Thoracic aorta (tissue), 2 donors: ENCODE results near the gene FREM1. TPM values are rescaled to one million over a fixed set of nuclear protein-coding genes. Genes with fewer than 3 reads are reported as not detected.

Experiments
- ATAC-seq: fragments of 150-250 bp; one replicate; pipeline ENCODE4 v1.8.0; 2017; ENCODE audit warnings: low read depth; ENCODE audit not compliant: insufficient number of reproducible peaks, low FRiP score
- DNase-seq: peaks from one replicate; pipeline ENCODE4 v3.0.0-alpha.2; 2020; ENCODE audit warnings: low spot score
- H3K27ac ChIP-seq, 2 donors: fragments of 200-600 bp; sonication (generic); 1 replicate in 1 of 2; 2 replicates in 1 of 2; pipeline ENCODE4 v1.5.1; 2016; ENCODE audit warnings: mild to moderate bottlenecking in 2 of 2, moderate library complexity in 2 of 2
- H3K27me3 ChIP-seq: fragments of 200-600 bp; sonication (generic); replicated peaks from 2 replicates; pipeline ENCODE4 v1.6.0; 2016; ENCODE audit warnings: mild to moderate bottlenecking; ENCODE audit not compliant: insufficient read depth
- H3K36me3 ChIP-seq: fragments of 200-600 bp; sonication (generic); one replicate; pipeline ENCODE4 v1.5.1; 2016
- H3K4me1 ChIP-seq, 2 donors: fragments of 200-600 bp; sonication (generic); 1 replicate in 1 of 2; 2 replicates in 1 of 2; pipeline versions ENCODE4 v1.5.1 to v1.6.0; 2016; ENCODE audit warnings: low read depth in 2 of 2, mild to moderate bottlenecking in 1 of 2; ENCODE audit not compliant: control insufficient read depth in 1 of 2
- H3K4me3 ChIP-seq: fragments of 200-600 bp; sonication (generic); 2 replicates; pipeline ENCODE4 v1.5.1; 2016; ENCODE audit warnings: mild to moderate bottlenecking
- H3K9me3 ChIP-seq: fragments of 200-600 bp; sonication (generic); 2 replicates; pipeline ENCODE4 v1.5.1; 2016
- total RNA-seq, 2 donors: library from RNA; depleted of rRNA; stranded (reverse); fragments of >200 nt; gene quantifications; one replicate each; pipeline versions ENCODE4 v1.1.0 to v1.2.3, GENCODE V29; 2016
- TF ChIP-seq, protein P1 (sequence below): fragments of 200-600 bp; sonication (generic); IDR thresholded peaks from one replicate; pipeline ENCODE4 v1.5.1; 2019; ENCODE audit warnings: antibody characterized with exemption

The FREM1 gene
- total RNA-seq, 2 donors from 2014 or later: 9.9 to 24.8 TPM

- ATAC-seq: no peak
- TF ChIP-seq, protein P1, sequence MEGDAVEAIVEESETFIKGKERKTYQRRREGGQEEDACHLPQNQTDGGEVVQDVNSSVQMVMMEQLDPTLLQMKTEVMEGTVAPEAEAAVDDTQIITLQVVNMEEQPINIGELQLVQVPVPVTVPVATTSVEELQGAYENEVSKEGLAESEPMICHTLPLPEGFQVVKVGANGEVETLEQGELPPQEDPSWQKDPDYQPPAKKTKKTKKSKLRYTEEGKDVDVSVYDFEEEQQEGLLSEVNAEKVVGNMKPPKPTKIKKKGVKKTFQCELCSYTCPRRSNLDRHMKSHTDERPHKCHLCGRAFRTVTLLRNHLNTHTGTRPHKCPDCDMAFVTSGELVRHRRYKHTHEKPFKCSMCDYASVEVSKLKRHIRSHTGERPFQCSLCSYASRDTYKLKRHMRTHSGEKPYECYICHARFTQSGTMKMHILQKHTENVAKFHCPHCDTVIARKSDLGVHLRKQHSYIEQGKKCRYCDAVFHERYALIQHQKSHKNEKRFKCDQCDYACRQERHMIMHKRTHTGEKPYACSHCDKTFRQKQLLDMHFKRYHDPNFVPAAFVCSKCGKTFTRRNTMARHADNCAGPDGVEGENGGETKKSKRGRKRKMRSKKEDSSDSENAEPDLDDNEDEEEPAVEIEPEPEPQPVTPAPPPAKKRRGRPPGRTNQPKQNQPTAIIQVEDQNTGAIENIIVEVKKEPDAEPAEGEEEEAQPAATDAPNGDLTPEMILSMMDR: no peak
- no peaks in the 10 kb centered on the region for H3K36me3 ChIP-seq
- H3K27ac ChIP-seq: peak overlapping the region; percentile 70 to 72
- H3K9me3 ChIP-seq: no peaks in the 10 kb centered on the region
- no peaks in the 10 kb centered on the region for H3K27me3 ChIP-seq
- peaks cover 17 to 54% of the 10 kb centered on the region in 2 donors for H3K4me1 ChIP-seq
- no peak for DNase-seq
- peak overlapping the region; percentile 72 for H3K4me3 ChIP-seq
Measured at GRCh38 chr9:14907360-14907685, 2.9 kb downstream of the FREM1 start.

GRCh38 chr9:14906644-14907359 is 3.4 kb downstream of the FREM1 start:
- ATAC-seq: no peak
- no peaks in the 10 kb centered on the region for H3K36me3 ChIP-seq
- no peaks in the 10 kb centered on the region for H3K27me3 ChIP-seq
- H3K9me3 ChIP-seq: no peaks in the 10 kb centered on the region
- H3K4me1 ChIP-seq: peaks cover 17 to 55% of the 10 kb centered on the region in 2 donors
- DNase-seq: no peak
- H3K4me3 ChIP-seq: peak overlapping the region; percentile 72
- TF ChIP-seq, protein P1: no peak
- H3K27ac ChIP-seq: peak overlapping the region; percentile 70 to 72

DNA sequence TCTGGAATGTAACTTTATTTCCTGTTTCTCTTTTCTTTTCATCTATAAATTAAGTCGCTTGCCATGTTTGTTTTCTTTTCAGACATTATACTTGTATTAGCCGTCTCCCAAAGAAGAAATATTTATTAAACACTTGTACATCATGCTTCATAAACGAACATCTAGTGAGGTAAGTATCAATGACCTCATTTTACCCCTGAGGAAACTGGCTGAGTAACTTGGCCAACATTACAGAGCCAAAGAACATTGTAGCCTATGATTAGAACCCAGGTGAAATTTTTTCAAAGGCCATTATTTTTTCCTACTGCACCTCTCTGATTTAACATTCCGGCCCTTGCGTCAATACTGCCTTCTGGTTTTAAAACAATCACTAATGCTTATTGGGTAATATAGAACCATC is 4.2 kb downstream of the FREM1 start:
- H3K4me3 ChIP-seq: peak overlapping the region; percentile 32
- H3K27me3 ChIP-seq: no peaks in the 10 kb centered on the region
- peaks cover 17 to 55% of the 10 kb centered on the region in 2 donors for H3K4me1 ChIP-seq
- no peaks in the 10 kb centered on the region for H3K36me3 ChIP-seq
- H3K27ac ChIP-seq: peak overlapping the region; percentile 70 to 72
- ATAC-seq (no peak), DNase-seq (no peak)
- TF ChIP-seq, protein P1: no peak
- H3K9me3 ChIP-seq: no peaks in the 10 kb centered on the region

- Histone ChIP-seq H3K4me1 (peaks cover 15 to 60% of the 10 kb centered on the region in 2 donors), H3K36me3 (no peaks in the 10 kb centered on the region), H3K27me3 (no peaks in the 10 kb centered on the region), H3K27ac (no peak overlapping the region), H3K4me3 (no peak overlapping the region), H3K9me3 (no peaks in the 10 kb centered on the region)
- ATAC-seq (no peak), DNase-seq (no peak)
- TF ChIP-seq, protein P1: no peak
Measured at GRCh38 chr9:14903040-14903439, 7.2 kb downstream of the FREM1 start.

- Histone ChIP-seq H3K4me1 (peaks cover 10 to 55% of the 10 kb centered on the region in 2 donors), H3K4me3 (no peak overlapping the region), H3K9me3 (no peaks in the 10 kb centered on the region), H3K27me3 (no peaks in the 10 kb centered on the region), H3K27ac (no peak overlapping the region), H3K36me3 (no peaks in the 10 kb centered on the region)
- DNase-seq (no peak), ATAC-seq (no peak)
- TF ChIP-seq, protein P1: no peak
Measured at GRCh38 chr9:14902561-14902960, 7.7 kb downstream of the FREM1 start.
